Measurements from ENCODE around the gene TXNL1.
"Not testable (repeated sequence)": the region's sequence is repeated elsewhere in the genome, so short reads cannot be mapped to it uniquely, and the experiment has no call there.

The TXNL1 gene

GRCh38 chr18:56645415-56646016 lies 7.1 kb upstream of the TXNL1 start:
- no peak for DNase-seq (ENCODE audit: low read depth)

GRCh38 chr18:56643381-56643780 lies 5.0 kb upstream of the TXNL1 start:
- DNase-seq (ENCODE audit: low read depth) = no peak

GRCh38 chr18:56641714-56642337 lies 3.4 kb upstream of the TXNL1 start:
- DNase-seq (ENCODE audit: low read depth) = no peak

GRCh38 chr18:56639571-56639970 lies 1.2 kb upstream of the TXNL1 start:
- DNase-seq (ENCODE audit: low read depth) = no peak

- DNase-seq (ENCODE audit: low read depth) = no peak
Observed at GRCh38 chr18:56639104-56639381, 651 bp upstream of the TXNL1 start.

GRCh38 chr18:56637711-56638231 lies 621 bp downstream of the TXNL1 start:
- no peak for DNase-seq (ENCODE audit: low read depth)

- no peak for DNase-seq (ENCODE audit: low read depth)
Observed at GRCh38 chr18:56637176-56637575, 1.2 kb downstream of the TXNL1 start.

- DNase-seq (ENCODE audit: low read depth) = no peak
Observed at GRCh38 chr18:56635007-56635406, 3.4 kb downstream of the TXNL1 start.

GRCh38 chr18:56632070-56633022 lies 6.0 kb downstream of the TXNL1 start:
- no peak for DNase-seq (ENCODE audit: low read depth)

- no peak for DNase-seq (ENCODE audit: low read depth)
Observed at GRCh38 chr18:56627991-56628390, 10.4 kb downstream of the TXNL1 start.

- DNase-seq (ENCODE audit: low read depth) = no peak
Observed at GRCh38 chr18:56615738-56616520, 22.5 kb downstream of the TXNL1 start.

GRCh38 chr18:56606618-56607017 lies 31.8 kb downstream of the TXNL1 start:
- no peak for DNase-seq (ENCODE audit: low read depth)

GRCh38 chr18:56598422-56598821 lies 40.0 kb downstream of the TXNL1 start:
- DNase-seq (ENCODE audit: low read depth) = no peak

- DNase-seq (ENCODE audit: low read depth) = no peak
Observed at GRCh38 chr18:56593906-56594305, 44.5 kb downstream of the TXNL1 start.

GRCh38 chr18:56580026-56580425 lies 58.4 kb downstream of the TXNL1 start:
- DNase-seq (ENCODE audit: low read depth) = no peak

- no peak for DNase-seq (ENCODE audit: low read depth)
Observed at GRCh38 chr18:56579451-56579850, 58.9 kb downstream of the TXNL1 start.

GRCh38 chr18:56576826-56577573 lies 61.4 kb downstream of the TXNL1 start:
- no peak for DNase-seq (ENCODE audit: low read depth)

GRCh38 chr18:56575819-56576663 lies 62.4 kb downstream of the TXNL1 start:
- DNase-seq (ENCODE audit: low read depth) = no peak

- DNase-seq (ENCODE audit: low read depth) = no peak
Observed at GRCh38 chr18:56574861-56575260, 63.5 kb downstream of the TXNL1 start.

- not testable (repeated sequence) for DNase-seq (ENCODE audit: low read depth)
Observed at GRCh38 chr18:56572267-56572666, 66.1 kb downstream of the TXNL1 start.

GRCh38 chr18:56570978-56571377 lies 67.4 kb downstream of the TXNL1 start:
- DNase-seq (ENCODE audit: low read depth) = no peak
